ENCODE results near the gene P2RY14.
A peak's percentile ranks its signal among the peaks of the same experiment; 100 is the strongest.

The P2RY14 gene

DNA sequence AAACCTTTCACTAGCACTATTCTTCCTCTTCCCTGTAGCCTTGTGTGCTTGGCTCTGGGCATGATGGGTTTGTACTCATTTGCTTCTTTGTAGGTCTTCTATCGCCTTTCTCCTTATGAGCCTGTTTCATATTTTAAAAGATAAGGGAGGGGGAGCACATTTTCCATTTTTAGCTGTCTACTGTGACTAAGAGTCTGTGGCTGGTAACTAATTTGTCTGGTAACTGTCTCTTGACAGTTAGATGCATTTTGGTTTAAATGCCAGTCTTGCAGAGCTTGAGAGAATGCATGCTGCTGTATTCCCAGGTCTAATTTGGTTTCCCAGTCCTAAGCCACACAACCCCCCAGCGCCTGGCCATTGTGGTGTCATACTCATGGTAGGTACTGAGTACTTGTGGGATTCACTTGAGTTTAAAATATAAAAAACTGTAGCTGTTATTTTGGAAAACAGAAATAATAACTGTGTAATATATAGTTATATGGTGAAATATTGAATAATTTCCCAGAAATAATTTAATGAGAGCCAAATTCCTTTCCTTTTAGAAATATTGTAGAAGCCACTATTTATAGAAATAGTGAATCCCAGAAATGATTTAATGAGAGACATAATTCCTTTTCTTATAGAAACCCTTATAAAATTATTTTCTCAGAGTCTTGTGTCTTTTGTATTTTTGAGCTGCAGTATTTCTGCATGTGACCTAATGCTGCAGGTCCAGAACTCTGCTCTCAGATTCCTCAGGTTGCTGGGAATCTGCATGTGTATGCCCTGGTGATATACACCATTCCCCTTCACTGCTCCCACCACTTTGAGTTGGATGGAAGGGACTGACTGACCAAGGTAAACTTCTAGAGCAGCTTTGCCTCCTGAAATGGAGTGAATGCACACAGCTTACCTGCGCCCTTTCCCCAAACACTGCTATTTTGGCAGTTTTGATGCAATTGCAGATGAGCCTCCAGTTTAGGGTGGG, 61.4 kb downstream of the P2RY14 start:
- peak; percentile 30 to 35 for DNase-seq (ENCODE audit: low read depth in 2 of 2)

DNA sequence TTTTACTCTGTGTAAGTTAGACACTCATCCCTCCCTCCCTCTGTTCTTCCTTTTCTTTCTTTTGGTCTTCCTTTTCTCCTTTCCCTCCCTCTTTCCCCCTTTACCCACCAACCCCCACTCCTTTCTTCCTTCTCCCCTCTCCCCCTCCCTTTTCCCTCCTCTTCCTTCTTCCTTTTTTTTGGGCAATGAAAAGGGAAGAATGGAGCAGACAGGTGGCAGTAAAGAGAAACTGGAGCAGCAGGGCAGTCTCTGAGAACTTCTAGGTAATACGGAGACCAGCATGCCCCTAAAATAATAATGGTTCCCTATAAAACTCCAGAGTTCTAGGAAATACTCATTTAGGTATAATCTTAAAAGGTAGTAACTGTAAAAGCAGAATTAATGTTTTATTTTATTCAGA, 63.9 kb downstream of the P2RY14 start:
- DNase-seq (ENCODE audit: low read depth in 2 of 2), result no peak

DNA sequence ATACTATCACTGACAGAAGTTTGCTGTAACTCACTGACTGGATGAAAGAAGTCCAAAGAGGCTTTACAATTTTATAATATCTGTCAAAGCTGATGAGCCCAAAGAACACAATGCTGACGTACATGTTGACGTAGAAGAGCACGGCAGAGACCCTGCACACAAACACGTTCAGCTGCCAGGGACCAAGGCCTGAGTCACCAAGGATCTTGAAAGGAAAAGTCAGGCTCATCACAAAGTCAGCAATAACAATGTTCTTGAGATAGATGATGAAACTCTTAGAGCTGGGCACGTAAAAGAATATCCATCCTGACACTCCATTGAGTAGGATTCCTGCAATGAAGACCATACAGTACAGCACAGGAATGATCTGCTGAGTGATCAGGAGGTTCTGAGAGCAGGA, 64.5 kb downstream of the P2RY14 start:
- no peak for DNase-seq (ENCODE audit: low read depth in 2 of 2)

DNA sequence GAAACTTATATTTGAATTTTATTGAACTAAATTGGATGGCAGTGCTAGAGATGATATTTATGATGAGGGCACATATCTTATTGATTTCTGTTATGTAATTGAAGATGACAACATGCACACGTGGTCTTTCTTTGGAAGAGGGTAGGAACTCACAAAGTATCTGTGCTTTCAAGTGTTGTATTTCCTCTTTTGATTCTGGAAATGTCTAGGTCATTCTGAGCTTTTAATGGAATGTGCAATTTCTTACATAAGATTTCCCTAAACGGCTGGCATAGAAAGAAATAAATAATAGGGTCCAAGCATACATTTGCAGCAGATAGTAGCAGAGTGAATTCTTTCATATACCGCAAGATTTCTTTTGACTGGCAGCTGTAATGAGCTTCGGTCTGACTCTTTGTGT, 65.2 kb downstream of the P2RY14 start:
- DNase-seq (ENCODE audit: low read depth in 2 of 2), result no peak

DNA sequence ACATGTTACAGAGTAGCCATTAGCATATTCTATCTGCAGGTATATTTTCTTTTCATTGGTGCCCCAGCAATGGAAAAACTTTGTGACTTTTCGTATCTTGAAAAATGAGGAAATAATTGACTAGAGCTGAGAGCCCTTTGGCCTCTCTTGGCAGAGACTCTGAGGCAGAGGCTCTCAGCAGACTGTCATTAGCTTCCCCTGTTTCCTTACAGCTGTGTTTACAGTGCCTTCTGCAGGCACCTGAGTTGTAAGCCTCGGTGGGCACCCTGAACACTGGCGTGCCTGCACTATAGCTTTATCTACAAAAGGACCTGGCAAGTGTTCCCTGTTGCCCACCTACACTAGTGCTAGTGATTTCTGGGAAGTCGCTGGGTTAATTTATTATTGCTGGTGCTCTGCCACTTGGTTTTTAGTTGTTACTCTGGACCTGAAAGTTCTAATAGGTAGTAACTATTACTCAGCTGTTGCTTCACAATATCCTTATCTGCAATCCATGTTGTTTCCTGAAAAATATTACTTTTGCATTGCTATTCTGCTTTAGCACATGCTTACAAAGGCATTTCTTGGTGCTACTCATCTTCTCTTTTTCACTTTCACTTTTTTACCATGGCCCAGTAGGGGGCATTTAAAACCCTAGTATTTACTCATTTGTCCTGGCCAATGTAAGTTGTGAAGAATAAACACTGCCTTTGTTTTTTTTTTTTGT, 67.5 kb downstream of the P2RY14 start:
- DNase-seq (ENCODE audit: low read depth in 2 of 2), result no peak

DNA sequence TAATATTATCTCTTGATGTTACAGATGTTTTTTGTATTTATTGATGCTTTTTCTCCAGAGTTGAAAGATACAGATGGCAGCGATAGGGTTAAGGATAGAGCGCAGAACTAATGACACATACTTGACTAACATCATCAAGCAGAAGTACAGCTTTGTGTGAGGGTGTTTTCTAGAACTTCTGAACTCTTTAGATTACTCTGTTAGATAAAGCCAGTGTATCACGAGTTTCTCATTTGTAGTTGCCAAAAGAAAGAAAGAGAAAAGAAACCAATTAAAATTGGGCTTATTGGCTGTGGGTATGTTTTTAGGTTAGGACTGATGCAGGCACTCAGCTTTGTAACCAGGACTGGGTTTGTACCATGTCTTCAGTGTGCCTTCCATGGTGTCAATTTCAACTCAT, 68.7 kb downstream of the P2RY14 start:
- DNase-seq (ENCODE audit: low read depth in 2 of 2), result no peak

DNA sequence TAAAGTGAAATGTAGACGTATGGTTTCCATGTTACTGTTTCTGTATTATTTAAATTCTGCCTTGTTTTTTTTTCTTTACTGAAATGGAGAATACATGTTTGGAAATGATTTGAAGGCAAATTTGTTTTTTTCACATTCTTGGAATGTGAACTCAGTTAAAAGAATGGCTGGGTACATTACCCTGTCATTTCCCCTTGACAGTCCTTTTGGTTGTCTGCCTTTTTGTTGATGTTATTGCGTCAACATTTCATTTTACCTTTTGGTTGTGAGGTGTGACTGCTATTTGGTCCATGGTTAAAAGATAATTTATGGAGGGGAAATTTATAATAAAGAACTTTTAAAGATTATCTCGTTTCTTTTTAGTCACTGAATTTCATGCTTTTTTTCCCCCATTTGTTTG, 72.1 kb downstream of the P2RY14 start:
- no peak for DNase-seq (ENCODE audit: low read depth in 2 of 2)

DNA sequence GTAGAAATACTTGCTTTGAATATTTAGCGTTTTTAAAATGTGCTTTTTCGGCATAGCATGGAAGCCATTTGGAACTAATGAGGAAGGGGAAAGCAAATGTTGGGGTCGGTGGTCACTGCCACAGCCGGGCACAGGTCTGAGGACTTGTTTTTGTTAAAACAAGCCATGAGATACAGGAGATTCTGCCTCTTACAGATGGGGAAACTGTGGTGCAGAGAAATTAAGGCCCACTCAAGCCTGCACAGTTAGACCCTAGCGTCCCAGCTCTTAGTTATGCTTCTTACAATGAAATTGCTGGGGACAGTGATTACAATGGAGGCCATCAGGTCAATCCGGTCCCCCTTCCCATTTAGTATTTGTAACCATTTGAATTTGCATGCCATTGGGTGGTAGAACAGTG, 72.9 kb downstream of the P2RY14 start:
- no peak for DNase-seq (ENCODE audit: low read depth in 2 of 2)

DNA sequence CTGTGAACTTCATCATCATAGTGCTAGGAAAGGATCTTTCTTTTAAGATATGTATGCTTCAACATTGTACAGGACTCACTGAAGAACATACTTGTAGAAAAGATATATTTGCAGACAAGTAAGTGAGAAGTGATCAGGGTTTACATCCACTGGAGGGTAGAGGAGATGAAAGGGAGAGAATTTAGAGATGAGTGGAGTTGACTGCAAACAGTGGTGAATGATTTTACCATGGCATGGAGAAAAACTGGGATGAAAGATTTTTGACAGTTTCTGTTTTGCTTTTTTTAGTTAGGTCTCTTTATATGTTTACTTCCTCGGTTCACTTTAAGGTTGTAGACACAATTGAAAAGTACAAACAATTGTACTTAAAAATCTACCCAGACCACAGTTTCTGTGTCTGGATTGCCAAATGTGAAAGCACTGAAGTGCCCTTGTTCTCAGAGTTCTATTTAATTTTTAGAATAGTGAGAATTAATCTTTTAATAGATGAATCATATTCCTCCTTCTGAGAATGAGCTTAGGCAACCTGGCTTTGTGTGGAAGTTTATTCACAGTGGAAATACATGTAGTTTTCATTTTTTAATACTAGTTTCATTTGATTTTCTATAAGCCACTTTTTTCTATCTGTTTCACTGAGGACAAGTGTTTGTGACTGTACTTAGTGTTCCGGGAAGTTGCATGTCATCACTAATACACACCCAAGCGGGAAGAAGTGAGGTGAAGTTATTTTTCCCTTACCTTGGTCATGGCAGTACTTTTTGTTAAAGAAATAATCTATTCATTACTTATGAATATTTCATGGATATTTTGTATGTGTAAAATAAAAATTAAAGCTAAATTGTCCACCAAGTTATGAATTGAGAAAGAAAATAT, 73.6 kb downstream of the P2RY14 start:
- no peak for DNase-seq (ENCODE audit: low read depth in 2 of 2)

DNA sequence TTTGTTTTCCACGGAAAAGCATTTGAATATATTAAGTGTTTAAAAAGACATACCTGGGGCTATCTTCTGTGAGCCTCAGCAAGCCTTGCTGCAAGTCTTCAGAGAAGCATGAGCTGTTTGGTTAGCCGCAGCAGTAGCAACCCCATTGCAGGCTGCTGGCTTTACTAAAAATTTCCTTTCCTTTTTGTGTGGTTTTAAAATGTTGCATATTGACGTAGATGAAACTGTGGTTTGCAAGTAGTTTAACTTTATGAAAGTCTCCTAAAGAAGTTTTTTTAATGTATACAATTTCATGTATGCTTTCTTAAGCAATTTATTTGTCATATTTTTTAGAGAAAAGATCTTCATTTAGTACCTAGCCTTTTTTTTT, 75.3 kb downstream of the P2RY14 start, which contains the start of gene GPR171:
TSS of gene GPR171 (minus strand) at position 166 of the 370 bp plus-strand sequence. CDS start 3,830 bp downstream, outside the sequence.
- no peak for DNase-seq (ENCODE audit: low read depth in 2 of 2)

DNA sequence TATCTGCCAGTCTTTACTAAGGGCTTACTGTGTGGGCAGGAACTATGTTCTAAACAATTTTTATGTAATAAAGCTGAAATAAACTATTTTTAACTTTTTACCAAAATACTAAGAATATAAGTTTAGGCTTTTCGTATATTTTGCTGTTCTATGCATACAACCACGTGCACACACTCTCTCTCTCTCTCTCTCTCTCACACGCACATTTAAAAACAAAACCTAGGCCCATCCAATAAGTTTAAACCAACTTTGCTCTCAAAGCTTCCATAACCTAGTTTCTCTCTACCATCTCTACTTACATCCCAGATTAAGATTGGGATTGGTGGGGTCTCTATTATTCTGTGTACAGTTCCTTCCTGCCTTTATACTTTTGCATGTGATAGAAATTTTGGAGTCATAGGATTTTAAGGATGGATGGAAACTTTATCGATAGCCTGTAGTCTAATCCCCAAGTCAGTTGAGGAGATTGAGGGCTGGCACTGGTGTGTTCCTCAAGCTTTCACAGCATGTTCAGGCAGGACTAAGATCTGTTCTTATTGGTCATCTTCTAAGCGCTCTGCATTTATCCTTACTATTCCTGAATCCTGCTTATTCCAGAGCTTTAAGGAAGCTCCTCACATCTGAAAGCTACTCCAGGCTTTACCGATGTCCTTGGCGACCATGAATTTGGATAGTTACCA, 77.2 kb downstream of the P2RY14 start:
- no peak for DNase-seq (ENCODE audit: low read depth in 2 of 2)

DNA sequence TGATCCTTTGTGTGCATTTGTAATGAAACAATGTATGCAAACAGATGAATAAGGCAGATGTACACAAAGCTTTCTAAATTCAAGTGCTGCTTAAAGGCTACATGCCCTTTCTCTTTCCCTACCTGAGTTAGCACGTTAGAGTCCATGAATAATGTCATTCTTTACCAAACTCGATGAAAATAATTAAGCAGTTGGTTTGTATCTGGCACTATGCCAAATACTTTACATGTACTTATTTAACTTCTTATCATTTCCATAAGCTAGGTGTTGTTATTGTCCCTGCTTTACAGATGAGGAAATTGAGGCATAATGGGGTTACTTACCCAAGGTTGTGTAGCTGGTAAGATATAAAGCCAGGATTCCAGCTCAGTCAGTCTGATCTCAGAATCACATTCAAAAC, 77.8 kb downstream of the P2RY14 start:
- no peak for DNase-seq (ENCODE audit: low read depth in 2 of 2)

DNA sequence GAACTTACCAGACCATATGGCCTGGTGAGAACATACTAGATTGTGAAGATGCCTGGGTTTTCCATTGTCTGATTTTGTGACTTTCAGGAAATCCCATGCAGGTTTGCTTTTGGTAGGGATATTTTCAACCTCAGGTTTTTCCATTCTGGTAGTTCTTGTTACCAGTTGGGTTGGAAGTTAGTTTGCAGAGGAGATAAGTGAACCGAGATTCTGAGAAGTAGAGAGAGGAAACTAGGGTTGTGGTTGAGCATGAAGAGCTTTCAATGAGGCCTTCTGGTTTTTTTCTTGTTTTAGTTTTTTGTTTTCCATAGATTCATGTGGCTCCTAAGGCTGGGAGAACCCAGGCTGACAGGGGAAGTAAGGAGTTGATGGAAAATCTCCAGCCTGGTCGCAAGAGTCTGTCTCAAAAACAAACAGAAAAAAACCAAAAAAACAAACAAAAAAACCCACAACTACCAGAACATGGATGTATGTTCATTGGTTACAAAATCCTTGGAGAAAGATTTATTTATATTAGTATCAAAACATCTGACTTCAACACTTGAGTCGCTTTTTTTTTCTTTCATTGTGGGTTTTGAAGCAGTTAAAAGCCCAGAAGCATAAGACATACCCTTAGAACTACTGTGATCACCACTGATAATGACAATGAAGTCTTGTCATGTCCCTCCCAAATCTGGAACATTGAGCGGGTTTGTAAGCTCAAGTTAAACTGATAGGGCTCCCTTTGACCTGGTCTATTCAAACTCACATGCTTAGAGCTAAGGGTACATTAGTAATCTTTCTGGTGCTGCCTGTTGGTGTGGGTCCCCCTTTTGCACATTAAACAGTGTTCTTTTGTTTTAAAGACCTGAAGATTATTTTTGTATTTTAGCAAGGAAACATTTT, 78.5 kb downstream of the P2RY14 start:
- DNase-seq (ENCODE audit: low read depth in 2 of 2), result no peak

DNA sequence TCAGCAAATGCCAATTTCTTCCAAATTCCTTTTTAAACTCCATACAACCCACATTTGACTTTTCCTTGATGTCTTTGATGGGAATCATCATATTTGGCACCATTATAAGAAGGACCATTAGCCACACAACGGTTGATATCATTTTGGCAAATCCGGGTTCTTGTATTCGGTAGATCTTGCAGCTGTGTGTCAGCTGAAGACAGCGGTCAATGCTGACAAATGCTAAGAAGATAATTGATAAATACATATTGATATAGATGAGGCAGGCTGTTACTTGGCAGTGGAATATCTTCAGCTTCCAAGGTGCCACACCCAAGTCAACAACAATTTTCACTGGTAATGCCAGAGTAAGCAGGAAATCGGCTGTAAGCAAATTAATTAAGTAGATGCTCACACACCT, 79.5 kb downstream of the P2RY14 start:
- DNase-seq (ENCODE audit: low read depth in 2 of 2), result no peak

DNA sequence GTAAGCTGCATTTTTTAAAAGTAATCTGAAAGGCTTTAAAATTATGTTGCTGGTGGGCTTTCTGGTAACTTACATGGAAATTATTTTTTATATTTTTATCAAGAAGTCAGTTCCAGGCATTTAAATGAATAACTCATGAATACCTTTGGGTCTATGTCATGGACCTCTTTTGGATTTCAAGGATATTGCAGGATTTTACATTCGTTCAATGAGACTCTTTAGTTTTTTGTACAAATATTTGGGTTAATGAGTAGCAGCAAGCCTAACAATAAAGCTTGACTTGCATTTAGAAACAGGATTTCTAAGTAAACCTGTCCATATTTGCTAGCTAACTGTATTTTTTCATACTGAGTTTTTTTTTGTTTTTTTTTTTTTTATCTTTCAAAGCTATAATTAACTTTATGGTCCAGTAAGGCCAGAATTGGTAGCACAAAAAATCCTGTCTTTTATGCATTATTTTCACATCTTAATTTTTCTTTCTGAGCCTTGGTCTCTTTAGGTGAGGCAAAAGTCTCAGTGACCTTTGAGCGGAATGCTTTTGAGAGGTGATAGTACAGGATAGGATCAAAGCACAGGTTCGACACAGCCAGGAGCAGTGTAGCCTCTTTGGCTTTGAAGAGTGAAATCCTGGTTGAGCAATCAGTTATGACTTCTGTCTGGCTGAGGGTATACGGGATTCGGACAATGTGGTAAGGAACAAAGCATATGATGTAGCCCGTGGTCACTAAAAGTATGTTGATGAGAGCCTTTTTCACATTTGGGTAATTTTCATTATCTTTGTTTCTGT, 80.2 kb downstream of the P2RY14 start:
- peak; percentile 45 to 49 for DNase-seq (ENCODE audit: low read depth in 2 of 2)

DNA sequence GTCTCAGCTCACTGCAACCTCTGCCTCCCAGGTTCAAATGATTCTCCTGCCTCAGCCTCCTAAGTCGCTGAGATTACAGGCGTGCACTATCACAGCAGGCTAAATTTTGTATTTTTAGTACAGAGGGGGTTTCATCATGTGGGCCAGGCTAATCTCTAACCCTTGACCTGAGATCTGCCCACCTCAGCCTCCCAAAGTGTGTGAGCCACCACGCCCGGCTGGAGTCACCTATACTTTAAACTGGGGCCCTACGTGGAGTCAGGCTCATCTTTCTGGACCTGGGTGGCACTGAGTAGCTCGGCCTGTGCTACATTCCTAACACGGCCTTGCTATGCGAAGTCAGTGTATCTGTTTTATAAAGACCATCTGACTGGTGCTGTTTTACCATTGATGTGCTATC, 81.1 kb downstream of the P2RY14 start:
- no peak for DNase-seq (ENCODE audit: low read depth in 2 of 2)

DNA sequence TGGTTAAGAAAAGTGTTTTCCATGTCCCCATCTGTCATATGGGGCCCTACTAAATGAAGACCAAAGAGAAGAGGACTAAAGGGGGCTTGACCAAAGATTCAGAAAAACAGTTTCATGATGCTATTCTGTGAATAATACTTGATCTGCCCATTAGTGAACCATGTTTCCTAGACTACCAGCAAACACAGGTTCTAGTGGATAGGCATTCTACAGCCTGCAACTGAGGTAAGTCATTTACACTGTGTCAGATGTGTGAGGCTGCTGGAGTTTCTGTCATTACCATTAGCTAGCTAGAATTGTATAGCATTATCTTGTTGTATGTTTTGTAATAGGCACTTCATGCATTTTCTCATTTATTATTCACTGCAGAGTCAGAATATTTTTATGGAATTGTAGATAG, 81.9 kb downstream of the P2RY14 start:
- no peak for DNase-seq (ENCODE audit: low read depth in 2 of 2)

DNA sequence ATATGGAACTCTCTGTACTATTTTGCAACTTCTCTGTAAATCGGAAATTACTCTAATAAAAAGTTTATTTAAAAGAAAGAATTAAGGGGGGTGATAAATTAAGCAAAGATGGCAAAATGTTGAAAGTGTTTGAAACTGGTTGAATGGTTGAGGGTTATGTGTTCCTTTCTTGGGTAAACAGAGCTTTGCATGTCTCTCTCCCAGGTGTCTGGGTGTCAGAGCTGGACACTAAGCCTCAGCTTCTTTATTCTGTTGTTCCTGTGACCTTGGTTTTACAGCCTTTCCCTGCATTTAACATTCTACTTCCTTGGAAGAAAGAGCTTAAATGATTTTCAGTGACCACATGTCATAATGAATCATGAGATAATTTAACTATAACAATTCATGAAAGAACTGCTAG, 82.5 kb downstream of the P2RY14 start:
- DNase-seq (ENCODE audit: low read depth in 2 of 2), result no peak

DNA sequence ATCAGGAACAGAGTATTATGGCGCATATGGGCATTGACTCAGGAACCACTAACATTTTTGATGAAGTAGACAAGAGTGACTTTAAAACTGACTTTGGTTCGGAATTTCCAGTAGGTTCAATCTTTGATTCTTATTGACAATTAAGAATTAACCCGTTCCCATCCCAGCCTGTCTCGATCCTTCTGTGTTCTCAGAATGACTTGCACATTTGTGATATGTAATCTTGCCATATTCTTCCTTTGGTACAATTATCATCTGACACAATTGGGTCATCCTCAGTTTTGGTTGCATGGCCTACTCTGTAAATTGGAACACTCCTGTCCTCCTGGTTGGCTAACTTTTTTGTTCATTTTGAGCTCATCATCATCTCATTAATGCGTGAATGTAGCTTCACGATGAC, 85.8 kb downstream of the P2RY14 start:
- no peak for DNase-seq (ENCODE audit: low read depth in 2 of 2)

DNA sequence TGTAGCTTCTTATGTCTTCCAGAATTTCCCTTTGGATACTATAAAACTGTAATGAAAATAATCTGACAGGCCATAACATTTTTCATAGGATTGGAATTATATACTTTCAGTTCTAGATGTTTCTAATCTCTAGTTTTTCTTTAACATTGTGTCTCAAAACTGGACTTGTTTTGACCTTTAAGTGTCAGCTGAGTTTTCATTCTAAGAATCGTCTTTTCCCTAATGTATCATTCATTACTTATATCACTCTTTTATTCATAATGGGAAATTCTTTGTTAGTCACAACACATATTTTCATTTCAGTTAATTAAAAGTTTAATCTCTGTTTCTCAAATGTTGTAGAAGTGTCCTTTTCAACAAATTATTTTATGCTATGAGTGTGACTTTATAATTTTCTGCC, 87.2 kb downstream of the P2RY14 start:
- no peak for DNase-seq (ENCODE audit: low read depth in 2 of 2)

Measured in fibroblast of skin of left quadriceps (primary cell).